DMS53 treated with DMSO at 0.1 percent for 48 hours (cell line): Measurements from ENCODE around the gene HIRIP3.
A peak's percentile ranks its signal among the peaks of the same experiment; 100 is the strongest.

Experiments
- DNase-seq: peaks from one replicate; lab custom pipeline; 2025; ENCODE audit not compliant: unreplicated experiment; lab: John Stamatoyannopoulos, UW

HIRIP3 gene

GRCh38 chr16:30000735-30001631 lies 5.6 kb upstream of the HIRIP3 start:
- no peak for DNase-seq

- DNase-seq = no peak
Measured at GRCh38 chr16:29999605-30000004, 4.2 kb upstream of the HIRIP3 start.

- no peak for DNase-seq
Measured at GRCh38 chr16:29996766-29997250, 1.4 kb upstream of the HIRIP3 start.

GRCh38 chr16:29995911-29996765 lies 721 bp upstream of the HIRIP3 start, which contains the start of gene INO80E:
TSS of gene INO80E (plus strand) at chr16:29996241. CDS start at chr16:29996311, 70 bp downstream.
- DNase-seq = peak; percentile 86

- DNase-seq = no peak
Measured at GRCh38 chr16:29994600-29995323, 655 bp downstream of the HIRIP3 start.

- no peak for DNase-seq
Measured at GRCh38 chr16:29993903-29994599, 1.4 kb downstream of the HIRIP3 start.

- DNase-seq = no peak
Measured at GRCh38 chr16:29993191-29993902, 2.1 kb downstream of the HIRIP3 start.

- DNase-seq = no peak
Measured at GRCh38 chr16:29992344-29992967, 3.0 kb downstream of the HIRIP3 start.

- DNase-seq = no peak
Measured at GRCh38 chr16:29991571-29991904, 3.9 kb downstream of the HIRIP3 start.

- DNase-seq = no peak
Measured at GRCh38 chr16:29990883-29991570, 4.4 kb downstream of the HIRIP3 start.

- DNase-seq = no peak
Measured at GRCh38 chr16:29990034-29990433, 5.4 kb downstream of the HIRIP3 start.

GRCh38 chr16:29989111-29989858 lies 6.1 kb downstream of the HIRIP3 start:
- DNase-seq = no peak

- DNase-seq = no peak
Measured at GRCh38 chr16:29988346-29989075, 6.9 kb downstream of the HIRIP3 start.

GRCh38 chr16:29987371-29988085 lies 7.9 kb downstream of the HIRIP3 start:
- DNase-seq = no peak

- no peak for DNase-seq
Measured at GRCh38 chr16:29986931-29987330, 8.5 kb downstream of the HIRIP3 start.

- DNase-seq = no peak
Measured at GRCh38 chr16:29986231-29986630, 9.2 kb downstream of the HIRIP3 start.

- no peak for DNase-seq
Measured at GRCh38 chr16:29985271-29985811, 10.1 kb downstream of the HIRIP3 start.
